Cortex of kidney (tissue), 1 donor: ENCODE results near the gene VIL1.

ENCODE experiments used
- DNase-seq: peaks from one replicate; lab custom pipeline; 2025; lab: John Stamatoyannopoulos, UW

VIL1 gene

GRCh38 chr2:218444692-218445357 lies 25.9 kb downstream of the VIL1 start:
- no peak for DNase-seq

- DNase-seq, result no peak
These were observed 26.7 kb downstream of the VIL1 start for GRCh38 chr2:218445602-218446001.

GRCh38 chr2:218446547-218446946 lies 27.6 kb downstream of the VIL1 start:
- no peak for DNase-seq

DNA sequence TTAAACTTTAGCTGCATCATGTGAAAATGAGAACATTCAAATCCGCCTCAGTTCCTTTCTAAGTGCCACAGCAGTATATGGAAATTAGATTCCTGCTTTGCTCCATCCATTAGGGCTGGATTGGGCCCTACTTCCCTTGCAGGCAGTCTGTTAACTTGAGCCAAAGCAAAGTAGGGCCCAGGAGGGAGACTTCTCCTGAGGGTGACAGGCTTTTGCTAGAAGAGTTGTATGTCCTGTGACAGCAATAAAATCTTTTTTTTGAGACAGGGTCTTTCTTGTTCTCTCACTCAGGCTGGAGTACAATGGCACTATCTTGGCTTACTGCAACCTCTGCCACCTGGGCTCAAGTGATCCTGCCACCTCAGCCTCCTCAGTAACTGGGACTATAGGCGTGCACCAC lies 28.1 kb downstream of the VIL1 start:
- no peak for DNase-seq

DNA sequence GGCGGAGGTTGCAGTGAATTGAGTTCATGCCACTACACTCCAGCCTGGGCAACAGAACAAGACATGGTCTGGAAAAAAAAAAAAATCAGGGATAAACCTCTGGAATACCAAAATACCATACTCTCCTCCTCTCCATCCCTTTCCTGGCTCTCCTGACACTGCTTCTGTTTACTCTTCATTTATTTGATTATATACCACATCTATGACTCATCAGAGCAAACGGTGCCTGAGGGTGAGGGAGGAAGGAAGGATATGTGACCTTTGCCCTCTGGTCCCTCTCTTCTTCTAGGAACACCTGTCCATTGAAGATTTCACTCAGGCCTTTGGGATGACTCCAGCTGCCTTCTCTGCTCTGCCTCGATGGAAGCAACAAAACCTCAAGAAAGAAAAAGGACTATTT lies 30.0 kb downstream of the VIL1 start:
- DNase-seq, result no peak

- DNase-seq, result no peak
These were observed 33.2 kb downstream of the VIL1 start for GRCh38 chr2:218452079-218452478.

- DNase-seq, result no peak
These were observed 37.9 kb downstream of the VIL1 start for GRCh38 chr2:218456849-218457248.

- no peak for DNase-seq
These were observed 39.7 kb downstream of the VIL1 start for GRCh38 chr2:218458598-218458997.

GRCh38 chr2:218465987-218466633 lies 47.2 kb downstream of the VIL1 start:
- no peak for DNase-seq

DNA sequence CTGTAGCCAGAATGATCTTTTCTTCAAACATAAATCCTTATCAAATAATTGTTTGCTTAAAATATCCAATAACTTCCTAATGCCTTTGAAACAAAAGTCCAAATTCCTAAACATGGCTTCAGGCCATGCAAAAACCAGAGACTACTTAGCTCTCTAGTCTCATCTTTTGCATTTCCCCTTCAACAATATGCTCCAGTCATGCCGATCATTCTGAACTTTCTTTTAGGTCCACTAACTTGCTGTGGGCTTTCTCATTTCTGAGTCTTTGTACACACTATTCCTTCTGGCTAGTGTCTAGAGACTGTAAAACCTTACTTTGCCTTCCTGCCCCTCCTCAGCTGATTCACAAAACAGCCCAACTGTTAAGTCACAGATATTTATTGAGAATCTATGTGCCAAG lies 51.5 kb downstream of the VIL1 start:
- no peak for DNase-seq

GRCh38 chr2:218471036-218471435 lies 52.1 kb downstream of the VIL1 start:
- no peak for DNase-seq

- DNase-seq, result no peak
These were observed 53.1 kb downstream of the VIL1 start for GRCh38 chr2:218471982-218472381.

DNA sequence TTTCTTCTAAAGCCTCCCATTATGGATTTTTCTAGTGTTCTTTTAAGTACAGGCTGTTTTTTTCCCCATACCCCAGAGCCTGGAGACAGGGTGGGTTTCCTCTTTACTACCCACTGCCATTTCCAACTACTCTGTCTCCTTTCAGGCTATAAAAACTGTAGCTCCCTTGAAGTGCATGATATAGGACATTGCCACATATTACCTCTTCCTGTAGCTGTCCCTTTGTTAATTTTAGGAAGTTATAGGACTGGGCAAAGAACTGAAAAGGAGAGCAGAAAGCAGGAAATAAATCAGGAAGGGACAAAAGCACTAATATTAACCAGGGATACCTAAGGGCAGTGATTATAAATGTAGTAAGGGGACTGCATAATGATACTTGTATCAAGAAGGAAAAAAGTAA lies 54.1 kb downstream of the VIL1 start:
- no peak for DNase-seq

GRCh38 chr2:218474527-218474926 lies 55.6 kb downstream of the VIL1 start:
- DNase-seq, result no peak

- no peak for DNase-seq
These were observed 57.8 kb downstream of the VIL1 start for GRCh38 chr2:218476676-218477075.

GRCh38 chr2:218477247-218477646 lies 58.3 kb downstream of the VIL1 start:
- DNase-seq, result no peak

- no peak for DNase-seq
These were observed 59.6 kb downstream of the VIL1 start for GRCh38 chr2:218478544-218478943.

DNA sequence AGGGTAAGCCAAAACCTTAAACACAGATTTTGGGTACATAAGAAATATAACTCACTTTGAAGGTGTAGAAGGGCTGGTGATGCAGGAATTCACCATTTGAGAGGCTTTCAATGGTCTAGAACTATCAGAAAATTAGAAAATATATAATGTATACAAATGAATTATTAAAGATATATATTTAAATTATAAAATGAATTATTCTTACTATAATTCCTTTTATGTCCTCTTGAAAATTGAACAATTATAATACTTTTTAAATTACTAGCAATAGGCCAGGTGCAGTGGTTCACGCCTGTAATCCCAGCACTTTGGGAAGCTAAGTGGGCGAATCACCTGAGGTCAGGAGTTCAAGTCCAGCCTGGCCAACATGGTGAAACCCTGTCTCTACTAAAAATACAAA lies 60.7 kb downstream of the VIL1 start:
- no peak for DNase-seq

- DNase-seq, result no peak
These were observed 63.7 kb downstream of the VIL1 start for GRCh38 chr2:218482651-218483050.

DNA sequence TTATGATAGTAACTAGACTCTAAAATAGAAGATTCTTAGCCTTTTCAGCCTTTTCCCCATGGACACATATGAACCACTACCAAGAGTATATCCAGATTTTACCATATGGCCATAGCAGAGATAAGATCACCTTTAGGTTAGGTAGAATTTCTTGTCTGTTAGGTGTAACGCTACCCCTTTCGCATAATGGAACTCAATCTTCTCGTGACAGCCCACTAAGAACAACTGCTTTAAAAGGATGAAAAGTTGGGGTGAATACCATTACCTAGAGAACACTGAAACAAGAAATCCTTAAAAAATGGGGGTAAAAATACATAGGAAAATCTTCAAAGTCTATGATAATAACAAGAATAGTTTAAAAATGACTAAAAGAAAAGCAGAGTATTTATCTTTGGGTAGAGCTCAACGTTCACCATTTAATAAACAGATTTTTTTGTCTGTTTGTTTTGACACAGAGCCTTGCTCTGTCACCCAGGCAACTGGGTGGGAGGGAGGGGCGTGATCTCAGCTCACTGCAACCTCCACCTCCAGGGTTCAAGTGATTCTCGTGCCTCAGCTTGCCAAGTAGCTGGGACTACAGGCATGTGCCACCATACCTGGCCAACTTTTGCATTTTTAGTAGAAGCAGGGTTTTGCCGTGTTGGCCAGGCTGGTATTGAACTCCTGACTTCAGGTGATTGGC lies 67.2 kb downstream of the VIL1 start:
- no peak for DNase-seq

DNA sequence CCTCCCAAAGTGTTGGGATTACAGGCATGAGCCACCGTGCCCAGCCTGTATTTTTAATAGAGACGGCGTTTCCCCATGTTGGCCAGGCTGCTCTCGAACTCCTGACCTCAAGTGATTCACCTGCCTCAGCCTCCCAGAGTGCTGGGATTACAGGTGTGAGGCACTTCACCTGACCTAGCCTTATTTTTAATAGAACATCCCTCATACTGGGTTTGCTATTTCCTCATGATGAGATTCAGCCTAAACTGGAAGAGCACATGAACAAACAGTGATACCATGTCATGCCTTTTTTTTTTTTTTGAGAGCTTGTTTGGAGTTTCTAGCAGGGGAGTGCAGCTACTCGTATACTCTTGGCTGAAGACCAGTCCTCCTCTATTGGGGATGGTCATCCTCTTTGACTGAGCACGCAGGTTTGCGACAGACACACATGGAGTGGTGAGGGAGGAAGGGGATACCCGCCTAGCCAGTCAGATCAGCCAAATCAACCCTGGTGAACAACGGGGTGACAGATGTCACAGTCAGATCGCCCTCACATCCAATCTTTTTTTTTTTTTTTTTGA lies 81.7 kb downstream of the VIL1 start:
- DNase-seq, result no peak

DNA sequence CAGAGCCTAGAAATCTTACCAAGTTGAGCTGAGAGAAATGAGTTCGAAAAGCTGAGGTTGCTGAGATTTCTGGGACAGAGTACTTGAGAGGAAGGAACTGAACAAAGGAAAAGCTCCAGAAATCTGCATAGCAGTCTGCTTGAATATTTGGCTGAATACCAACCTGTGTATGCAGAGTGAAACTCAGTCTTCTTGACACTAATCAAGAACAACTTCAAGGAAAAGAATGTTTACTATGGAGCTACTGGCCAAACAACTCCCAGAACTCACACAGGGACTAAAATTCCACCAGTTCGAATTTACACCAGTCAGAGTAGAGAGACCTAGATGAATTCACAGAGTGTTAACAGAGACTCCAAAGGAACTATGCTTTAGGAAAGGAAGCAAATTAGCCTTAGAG lies 82.7 kb downstream of the VIL1 start:
- no peak for DNase-seq
